ENCODE results near the gene ADCY3.

- TF ChIP-seq CTCF (IDR thresholded peaks at IDR 0.05; ENCODE audit: poor library complexity): no peak
- no peak for TF ChIP-seq EZH2 (IDR thresholded peaks at IDR 0.05; ENCODE audit: borderline replicate concordance)
These were observed 66.0 kb downstream of the ADCY3 start for GRCh38 chr2:24853996-24854395.
